ENCODE measurements around the gene SPRYD3.
"Not testable (repeated sequence)": the region's sequence is repeated elsewhere in the genome, so short reads cannot be mapped to it uniquely, and the experiment has no call there.

Gene SPRYD3

GRCh38 chr12:53049571-53050318 is 29.4 kb downstream of the SPRYD3 start, which contains the start of gene TNS2:
Gene TNS2, plus strand, starts transcription at chr12:53050065. Its CDS starts 121 bp downstream, at chr12:53050186.
- DNase-seq = no peak

- DNase-seq = no peak
Observed at GRCh38 chr12:53048780-53049401, 30.3 kb downstream of the SPRYD3 start.

GRCh38 chr12:53048033-53048779 is 31.0 kb downstream of the SPRYD3 start:
- no peak for DNase-seq

GRCh38 chr12:53047221-53048032 is 31.8 kb downstream of the SPRYD3 start:
- DNase-seq = peak; percentile 40

GRCh38 chr12:53046655-53047220 is 32.5 kb downstream of the SPRYD3 start:
- DNase-seq = peak; percentile 37

GRCh38 chr12:53045696-53046045 is 33.5 kb downstream of the SPRYD3 start:
- DNase-seq = no peak

- no peak for DNase-seq
Observed at GRCh38 chr12:53044896-53045695, 34.1 kb downstream of the SPRYD3 start.

- no peak for DNase-seq
Observed at GRCh38 chr12:53044052-53044581, 35.1 kb downstream of the SPRYD3 start.

GRCh38 chr12:53042607-53043454 is 36.4 kb downstream of the SPRYD3 start:
- DNase-seq = no peak

- DNase-seq = peak; percentile 17
Observed at GRCh38 chr12:53039851-53040250, 39.3 kb downstream of the SPRYD3 start.

GRCh38 chr12:53036802-53037201 is 42.4 kb downstream of the SPRYD3 start:
- DNase-seq = no peak

- no peak for DNase-seq
Observed at GRCh38 chr12:53034459-53034858, 44.7 kb downstream of the SPRYD3 start.

- not testable (repeated sequence) for DNase-seq
Observed at GRCh38 chr12:53033832-53034231, 45.4 kb downstream of the SPRYD3 start.

- DNase-seq = no peak
Observed at GRCh38 chr12:53031616-53032015, 47.6 kb downstream of the SPRYD3 start.

- DNase-seq = not testable (repeated sequence)
Observed at GRCh38 chr12:53027014-53027413, 52.2 kb downstream of the SPRYD3 start.

GRCh38 chr12:53025250-53025649 is 53.9 kb downstream of the SPRYD3 start:
- no peak for DNase-seq

GRCh38 chr12:53014709-53015108 is 64.5 kb downstream of the SPRYD3 start:
- DNase-seq = no peak

Measured in inflammatory macrophage treated with lipopolysaccharide for 4 hours (primary cell).